Raji (cell line): ENCODE results near the gene ODAD3.

Source experiments
- POLR2A ChIP-seq: IDR thresholded peaks from 2 replicates; pipeline ENCODE4 v1.6.1; 2011; ENCODE audit warnings: low read depth, low read length, control low read depth; ENCODE audit not compliant: insufficient read depth

The ODAD3 gene

DNA sequence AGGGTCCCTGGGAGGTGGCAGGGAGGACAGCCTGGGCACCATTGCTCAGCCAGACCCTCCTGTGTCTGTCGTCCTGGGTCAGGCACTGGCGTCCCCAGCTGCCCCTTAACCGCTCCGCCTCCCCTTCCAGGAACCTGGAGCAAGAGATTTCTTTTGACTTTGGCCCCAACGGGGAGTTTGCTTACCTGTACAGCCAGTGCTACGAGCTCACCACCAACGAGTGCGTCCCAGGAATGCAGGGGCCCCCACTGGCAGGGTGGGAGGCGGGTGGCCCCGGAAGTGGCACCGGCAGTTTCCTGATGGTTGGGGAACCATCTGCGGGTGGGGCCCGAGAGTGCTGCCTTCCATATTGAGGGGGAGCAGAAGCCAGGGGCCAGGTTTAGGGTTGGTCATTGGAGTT is 13.5 kb upstream of the ODAD3 start:
- TF ChIP-seq POLR2A, result no peak

DNA sequence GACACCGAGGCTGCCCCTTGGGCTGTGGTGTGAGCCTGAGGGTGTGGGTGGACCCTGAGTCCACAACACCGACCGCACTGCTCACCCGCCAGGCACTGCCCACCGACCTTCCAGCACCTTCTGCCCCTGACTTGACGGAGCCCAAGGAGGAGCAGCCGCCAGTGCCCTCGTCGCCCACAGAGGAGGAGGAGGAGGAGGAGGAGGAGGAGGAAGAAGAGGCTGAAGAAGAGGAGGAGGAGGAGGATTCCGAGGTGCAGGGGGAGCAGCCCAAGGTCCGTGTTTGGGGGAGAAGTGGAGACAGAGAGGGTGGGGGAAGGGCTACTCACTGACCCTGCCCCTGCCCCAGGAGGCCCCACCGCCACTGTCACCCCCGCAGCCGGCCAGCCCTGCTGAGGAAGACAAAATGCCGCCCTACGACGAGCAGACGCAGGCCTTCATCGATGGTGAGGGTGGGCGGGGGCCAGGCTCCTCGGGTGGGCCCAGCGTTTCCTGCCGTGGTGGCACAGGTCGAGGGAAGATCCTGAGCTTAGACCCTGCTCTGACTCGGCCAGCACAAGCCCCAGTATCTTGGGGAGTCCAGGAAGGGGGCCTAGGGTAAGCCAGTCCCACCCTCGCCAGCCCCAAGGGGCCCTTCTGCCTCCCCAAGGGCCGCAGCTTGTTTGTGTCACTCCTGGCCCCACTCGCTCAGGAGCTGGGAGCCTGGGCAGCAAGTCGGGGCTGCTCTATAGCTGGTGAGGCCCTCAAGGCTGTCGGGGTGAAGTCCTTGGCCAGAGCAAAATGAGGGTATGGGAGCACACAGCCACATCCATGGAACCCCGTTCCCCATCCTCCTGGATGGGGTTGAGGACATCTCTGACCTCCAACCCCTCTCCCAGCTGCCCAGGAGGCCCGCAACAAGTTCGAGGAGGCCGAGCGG is 12.7 kb upstream of the ODAD3 start:
- no peak for TF ChIP-seq POLR2A

DNA sequence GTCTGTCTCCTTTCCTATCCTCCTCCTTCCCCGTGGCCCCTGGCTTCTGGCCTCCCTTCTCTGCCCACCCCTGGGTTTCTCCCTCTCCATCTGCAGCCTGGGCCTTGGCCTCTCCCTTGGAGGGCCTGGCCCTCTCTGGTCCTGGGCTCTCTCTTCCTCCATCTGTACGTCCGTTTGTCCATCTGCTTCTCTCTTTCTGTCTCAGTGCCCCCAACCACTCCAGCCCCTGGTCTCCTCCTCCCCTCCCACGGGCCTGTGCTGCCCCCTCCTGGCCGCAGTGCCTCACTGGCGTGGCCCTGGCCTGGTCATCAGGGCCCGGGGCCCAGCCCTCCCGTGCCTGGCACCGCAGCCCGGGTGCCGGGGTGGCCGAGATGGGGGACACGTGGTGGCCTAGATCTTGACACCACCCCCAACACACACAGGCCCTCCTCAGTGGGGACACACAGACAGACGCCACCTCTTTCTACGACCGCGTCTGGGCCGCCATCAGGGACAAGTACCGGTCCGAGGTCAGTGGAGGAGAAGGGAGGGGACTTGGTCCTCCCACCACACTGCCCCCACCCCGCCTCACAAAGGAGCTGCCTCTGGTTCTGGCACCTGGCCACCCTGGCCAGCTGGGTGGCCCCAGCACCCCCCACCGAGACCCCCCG is 11.9 kb upstream of the ODAD3 start:
- no peak for TF ChIP-seq POLR2A

DNA sequence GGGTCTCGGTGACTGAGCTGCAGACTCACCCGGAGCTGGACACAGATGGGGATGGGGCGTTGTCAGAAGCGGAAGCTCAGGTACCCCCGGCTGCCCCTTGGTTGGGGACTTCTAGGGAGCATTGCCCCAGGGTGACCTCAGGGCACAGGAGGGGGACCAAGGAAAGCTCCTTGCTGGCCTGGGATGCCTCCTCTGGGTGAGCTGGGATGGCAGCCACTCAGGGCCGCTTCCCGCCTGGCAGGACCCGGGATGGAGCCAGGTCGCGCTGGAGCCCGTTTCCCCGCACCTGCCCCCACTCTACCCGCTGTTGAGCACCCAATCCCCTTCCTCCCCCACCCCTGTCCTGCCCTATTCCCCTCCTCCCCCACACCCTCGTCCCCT is 11.3 kb upstream of the ODAD3 start:
- TF ChIP-seq POLR2A, result no peak

DNA sequence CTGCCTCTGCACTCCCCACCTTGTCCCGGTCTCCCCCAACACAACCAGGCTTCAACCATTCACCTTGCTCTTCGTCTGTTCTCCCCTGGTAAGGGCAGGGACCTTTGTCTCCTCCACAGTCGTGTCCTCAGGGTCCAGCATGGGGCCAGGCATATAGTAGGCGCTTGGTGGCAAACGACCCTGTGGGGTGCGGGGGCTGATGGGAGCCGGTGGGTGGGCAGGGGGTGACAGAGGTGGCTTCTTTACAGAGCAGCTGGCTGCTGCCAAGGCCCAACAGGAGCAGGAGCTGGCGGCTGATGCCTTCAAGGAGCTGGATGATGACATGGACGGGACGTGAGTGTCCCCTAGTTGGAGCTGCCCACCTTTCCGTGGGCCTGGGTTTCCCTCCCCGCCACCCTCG is 10.2 kb upstream of the ODAD3 start:
- TF ChIP-seq POLR2A, result no peak

DNA sequence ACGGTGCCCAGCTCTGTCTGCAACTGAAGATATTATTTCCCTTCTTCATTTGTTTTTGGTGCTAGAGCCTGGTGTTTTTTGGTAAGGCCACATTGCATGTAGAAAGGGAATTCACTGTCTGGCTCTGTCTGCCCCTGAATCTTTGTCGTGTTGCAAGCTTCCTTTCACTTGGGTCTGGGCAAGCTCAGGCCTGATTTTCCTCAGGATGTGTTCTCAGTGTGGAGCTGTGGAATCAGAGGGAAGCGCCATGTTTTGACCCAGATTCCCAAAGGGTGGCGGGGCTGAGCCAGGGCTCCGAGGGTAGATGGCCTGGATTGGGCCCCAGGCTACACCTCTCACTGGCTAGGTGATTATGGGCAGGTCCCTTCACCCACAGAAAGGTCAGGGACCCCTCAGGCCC is 9.1 kb upstream of the ODAD3 start:
- TF ChIP-seq POLR2A, result no peak

DNA sequence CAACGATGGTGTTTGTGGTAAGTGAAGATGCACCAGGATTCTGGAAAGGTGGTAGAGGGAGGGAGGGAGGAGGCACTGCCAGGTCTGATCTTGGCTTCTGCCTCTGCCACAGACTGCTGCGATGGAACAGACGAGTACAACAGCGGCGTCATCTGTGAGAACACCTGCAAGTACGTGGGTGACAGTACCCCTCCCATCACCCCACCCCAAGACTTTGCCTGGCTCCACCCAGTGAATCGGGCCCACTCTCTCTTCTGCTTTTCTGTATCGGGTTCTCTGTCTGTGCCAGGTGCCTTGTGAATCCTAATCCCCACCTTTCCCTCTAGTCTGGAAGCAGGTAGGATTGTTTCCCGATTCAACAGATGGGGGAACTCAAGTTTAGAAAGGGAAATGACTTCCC is 3.0 kb upstream of the ODAD3 start:
- TF ChIP-seq POLR2A, result no peak

DNA sequence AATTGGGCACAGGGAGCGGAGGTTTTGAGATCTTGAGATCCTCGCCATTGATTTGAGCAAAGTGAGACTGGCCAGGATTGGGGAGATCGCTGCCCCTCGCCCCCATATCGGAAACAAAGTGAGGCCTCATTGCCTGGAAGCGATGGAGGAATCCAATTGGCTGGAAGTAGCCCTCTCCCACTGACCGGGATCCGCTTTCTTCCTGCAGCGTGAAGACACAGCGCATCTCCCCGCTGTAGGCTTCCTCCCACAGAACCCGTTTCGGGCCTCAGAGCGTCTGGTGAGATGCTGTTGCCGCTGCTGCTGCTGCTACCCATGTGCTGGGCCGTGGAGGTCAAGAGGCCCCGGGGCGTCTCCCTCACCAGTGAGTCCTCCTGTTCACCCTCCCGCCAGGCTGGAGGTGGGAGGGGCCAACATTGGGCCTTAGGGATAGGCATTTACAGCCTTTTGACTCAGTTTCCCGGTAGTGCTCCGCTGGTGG is 952 bp upstream of the ODAD3 start:
- TF ChIP-seq POLR2A, result no peak

DNA sequence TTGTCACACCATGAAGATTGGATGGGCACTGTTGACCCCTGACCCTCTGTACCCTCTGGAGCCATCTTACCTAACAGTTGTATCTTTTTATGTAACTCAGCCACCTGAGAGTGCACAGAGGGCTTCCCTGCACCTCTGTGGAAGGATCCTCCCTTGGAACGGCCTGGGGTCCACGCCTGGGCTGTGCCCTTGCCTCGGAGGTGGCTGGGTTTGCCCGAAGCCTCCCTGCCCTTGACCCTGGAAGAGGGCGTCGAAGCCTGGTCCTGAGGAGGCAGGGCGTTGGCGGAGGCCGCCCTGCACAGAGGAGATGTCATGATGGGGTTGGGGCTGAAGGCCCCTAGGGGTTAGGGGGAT is 241 bp downstream of the ODAD3 start:
- no peak for TF ChIP-seq POLR2A

DNA sequence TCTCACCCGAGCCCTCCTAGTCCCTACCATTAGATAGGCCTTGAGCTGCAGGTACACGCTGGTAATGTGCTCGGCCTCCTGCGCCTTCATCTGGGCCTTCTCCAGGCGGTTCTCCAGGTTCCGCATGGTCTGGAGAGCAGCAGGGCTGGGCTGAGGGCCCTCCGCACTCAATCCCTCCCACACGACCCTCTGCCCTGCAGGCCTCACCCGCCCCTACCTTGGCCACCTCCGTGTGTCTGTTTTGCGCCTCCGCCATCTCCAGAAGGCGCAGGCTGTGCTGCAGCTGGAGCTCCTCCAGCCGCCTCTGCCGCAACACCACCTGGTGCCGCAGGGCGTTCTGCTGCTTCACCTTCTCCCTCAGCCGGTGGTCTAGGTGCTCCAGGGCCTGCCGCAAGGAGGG is 8.3 kb downstream of the ODAD3 start:
- no peak for TF ChIP-seq POLR2A

DNA sequence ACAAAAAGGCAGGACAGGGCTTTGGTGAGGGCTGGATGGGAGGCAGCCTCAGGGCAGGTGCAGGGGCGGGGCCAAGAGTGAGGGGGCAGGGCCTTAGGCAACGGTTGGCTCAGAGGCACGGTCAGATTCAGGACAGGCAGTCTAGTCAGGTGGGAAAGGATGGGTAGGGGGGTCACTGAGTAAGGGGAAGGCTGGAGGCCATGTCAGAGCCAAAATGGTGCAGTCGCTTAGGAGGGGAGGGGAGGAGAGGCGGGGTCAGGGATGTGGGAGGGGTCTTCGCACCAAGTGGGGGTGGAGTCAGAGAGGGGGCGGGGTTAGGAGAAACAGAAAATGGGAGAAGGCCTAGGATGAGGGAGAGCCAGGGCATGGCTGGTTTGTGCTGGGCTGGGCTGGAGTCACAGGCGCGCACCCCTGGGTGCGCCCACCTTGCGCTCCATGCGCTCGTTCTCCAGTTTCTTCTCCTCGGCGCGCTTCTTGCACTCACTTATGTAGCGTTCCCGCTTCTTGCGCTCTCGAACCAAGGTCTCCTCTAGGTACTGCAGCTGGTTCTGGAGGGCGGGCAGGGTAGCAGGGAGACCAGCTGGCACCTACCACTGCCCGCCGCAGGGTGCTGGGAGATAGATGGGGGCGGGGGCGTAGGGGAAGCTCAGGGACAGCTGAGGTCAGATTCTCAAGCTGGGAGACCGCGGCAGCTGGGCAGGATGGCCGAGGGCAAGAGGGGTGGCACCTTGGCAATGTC is 9.0 kb downstream of the ODAD3 start:
- no peak for TF ChIP-seq POLR2A

DNA sequence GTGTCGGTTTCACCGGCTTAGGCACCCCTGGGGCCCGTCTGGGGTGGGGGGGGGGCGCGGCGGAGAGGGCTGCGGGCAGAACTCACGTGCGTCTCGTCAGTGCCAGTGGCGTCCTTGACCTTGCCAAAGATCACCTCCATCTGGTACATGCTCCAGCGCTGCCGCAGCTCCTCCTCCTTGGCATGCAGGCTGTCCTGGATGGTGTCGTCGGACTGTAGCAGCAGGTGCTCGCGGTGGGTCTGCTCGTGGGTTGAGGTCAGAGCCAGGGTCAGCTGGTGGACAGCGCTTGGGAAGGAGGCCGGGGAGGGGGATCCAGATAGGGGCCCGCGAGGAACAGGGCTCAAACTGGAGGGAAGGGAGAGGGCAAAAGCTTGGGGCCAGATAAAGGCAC is 11.1 kb downstream of the ODAD3 start:
- no peak for TF ChIP-seq POLR2A

DNA sequence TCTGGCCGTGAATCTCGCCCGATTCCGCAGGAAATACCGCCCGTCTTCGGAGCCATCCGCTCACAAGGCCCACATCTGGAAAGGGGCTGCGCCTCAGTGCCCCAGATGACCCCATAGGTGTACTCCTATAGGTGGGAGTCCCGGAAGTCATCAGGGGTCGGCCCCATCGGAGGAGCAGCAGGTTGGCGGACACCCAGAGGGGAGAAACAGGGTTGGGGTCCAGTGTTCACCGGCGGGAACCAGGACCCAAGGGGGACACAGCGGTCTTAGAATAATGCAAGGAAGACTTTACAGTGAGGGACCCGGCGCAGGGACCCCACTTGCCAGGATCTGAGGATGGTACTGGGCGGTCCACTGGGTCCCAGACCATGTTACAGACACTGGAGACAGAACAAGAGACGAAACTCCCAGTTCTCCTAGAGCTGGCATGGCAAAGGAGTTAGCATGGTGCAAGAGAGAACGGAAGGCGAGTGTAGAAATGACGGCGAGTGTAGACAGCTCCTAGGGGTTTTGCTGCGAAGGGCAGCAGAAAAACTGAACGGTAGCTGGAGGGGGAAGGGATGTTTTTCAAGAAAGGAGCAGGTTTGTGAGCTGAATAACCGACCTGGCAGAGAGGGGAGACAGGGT is 11.6 kb downstream of the ODAD3 start:
- TF ChIP-seq POLR2A, result no peak

DNA sequence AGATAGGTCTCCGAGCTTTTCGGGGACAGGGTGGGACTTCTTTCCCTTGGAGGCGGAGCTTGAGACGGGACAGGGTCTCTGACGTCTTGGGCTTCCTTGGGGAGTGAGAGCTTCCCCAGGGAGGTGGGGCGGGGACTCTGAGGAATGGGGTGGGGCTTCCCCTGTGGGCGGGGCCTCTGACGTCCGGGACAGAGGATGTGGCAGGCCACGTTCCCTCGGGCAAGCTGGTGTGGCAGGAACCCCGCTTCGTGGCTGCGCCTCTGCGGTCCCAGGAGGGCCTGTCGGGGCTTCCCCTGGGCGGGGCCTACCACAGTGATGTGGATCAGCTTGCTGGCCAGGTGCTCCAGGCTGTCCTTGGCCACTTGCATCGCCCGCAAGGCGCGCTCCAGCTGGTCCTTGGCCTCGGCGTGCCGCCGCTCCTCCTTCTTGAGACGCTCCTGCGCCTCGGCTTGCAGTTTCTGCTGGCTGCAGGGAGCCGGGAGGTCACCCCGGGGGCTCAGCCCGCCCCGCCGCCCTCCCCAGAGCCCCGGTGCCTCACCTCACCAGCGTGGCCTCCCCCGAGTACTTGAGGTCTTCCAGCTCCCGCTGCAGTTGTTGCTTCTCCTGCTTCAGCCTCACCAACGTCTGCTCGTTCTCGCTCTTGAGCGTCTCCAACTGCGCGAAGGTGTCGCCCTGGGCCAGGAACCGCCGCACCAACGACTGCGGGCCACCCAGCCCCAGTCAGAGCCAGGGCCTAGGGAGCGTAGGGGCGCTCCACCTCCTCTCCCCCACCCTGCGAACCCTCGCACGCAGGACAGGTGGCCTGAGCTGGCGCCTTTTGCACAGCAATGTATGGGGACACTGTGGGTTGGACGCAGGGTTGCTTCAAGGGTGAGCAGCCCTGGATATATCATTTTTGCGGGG is 12.5 kb downstream of the ODAD3 start:
- no peak for TF ChIP-seq POLR2A
